WERI-Rb-1 (cell line): ENCODE data around the gene P3H4.
"Not testable (repeated sequence)": the region's sequence is repeated elsewhere in the genome, so short reads cannot be mapped to it uniquely, and the experiment has no call there.

Experiments used
- DNase-seq: peaks from one replicate; pipeline ENCODE4 v3.0.0-alpha.2; 2020
- H3K27ac ChIP-seq: fragments of 250-450 bp; sonication (Bioruptor Pico); 2 replicates; pipeline ENCODE4 v1.5.1; 2020; ENCODE audit warnings: mild to moderate bottlenecking, moderate library complexity
- H3K27me3 ChIP-seq: fragments of 250-450 bp; sonication (Bioruptor Pico); 2 replicates; pipeline ENCODE4 v1.5.1; 2021; ENCODE audit warnings: mild to moderate bottlenecking, low read depth, moderate library complexity; ENCODE audit not compliant: insufficient read depth, severe bottlenecking
- H3K36me3 ChIP-seq: fragments of 250-450 bp; sonication (Bioruptor Pico); 2 replicates; pipeline ENCODE4 v1.5.1; 2020; ENCODE audit warnings: mild to moderate bottlenecking, moderate library complexity
- H3K4me3 ChIP-seq: 2 replicates; pipeline ENCODE4 v1.5.1; 2011; ENCODE audit warnings: low read depth, mild to moderate bottlenecking, control low read depth, low read length
- H3K9me3 ChIP-seq: fragments of 250-450 bp; sonication (Bioruptor Pico); 2 replicates; pipeline ENCODE4 v1.5.1; 2021; ENCODE audit warnings: mild to moderate bottlenecking, moderate library complexity; ENCODE audit not compliant: severe bottlenecking
- TF ChIP-seq, protein P1 (sequence below): IDR thresholded peaks from 2 replicates; pipeline ENCODE4 v1.5.1; 2011; ENCODE audit warnings: low read depth, mild to moderate bottlenecking, control low read depth, inconsistent platforms, low read length

P3H4 gene

DNA sequence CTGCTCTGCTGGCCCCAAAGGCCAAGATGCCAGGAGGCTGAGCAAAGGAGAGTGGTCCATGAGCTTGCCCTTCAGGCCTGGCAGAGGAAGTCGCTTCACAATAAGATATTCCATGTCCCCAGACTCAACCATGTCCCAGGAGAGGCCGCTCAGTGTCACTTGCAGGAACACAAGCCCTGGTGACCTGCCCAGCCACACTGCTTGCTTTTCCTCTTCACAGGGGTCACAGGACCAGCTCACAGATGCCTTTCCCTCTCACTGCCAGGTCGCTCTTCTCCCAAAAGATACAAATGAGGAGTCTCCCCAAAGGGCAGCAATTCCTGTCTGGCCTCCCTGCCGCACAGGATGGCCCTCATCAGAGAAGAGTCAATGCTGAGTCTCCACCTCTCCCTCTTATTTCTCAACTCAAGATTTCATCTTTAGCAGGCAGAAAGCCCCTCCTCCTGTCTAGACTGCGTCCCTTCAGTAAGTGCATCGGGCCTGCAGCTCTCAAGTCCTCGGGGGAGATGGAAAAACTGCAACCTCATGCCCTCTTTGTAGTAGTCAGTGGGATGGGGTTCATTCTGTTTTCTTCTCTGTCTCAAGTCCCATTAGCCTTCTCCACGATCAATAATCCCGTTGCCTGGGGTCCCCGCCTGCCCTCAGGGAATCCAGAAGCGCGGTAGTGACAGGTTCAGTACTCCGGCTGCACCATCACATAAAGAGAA lies 30.2 kb downstream of the P3H4 start:
- Histone ChIP-seq H3K9me3 (no peaks in the 10 kb centered on the region), H3K36me3 (peaks cover 8% of the 10 kb centered on the region), H3K4me3 (no peak overlapping the region), H3K27ac (no peak overlapping the region; the same call in 1 of the 2 replicates), H3K27me3 (no peaks in the 10 kb centered on the region)
- DNase-seq = no peak
- TF ChIP-seq, protein P1, sequence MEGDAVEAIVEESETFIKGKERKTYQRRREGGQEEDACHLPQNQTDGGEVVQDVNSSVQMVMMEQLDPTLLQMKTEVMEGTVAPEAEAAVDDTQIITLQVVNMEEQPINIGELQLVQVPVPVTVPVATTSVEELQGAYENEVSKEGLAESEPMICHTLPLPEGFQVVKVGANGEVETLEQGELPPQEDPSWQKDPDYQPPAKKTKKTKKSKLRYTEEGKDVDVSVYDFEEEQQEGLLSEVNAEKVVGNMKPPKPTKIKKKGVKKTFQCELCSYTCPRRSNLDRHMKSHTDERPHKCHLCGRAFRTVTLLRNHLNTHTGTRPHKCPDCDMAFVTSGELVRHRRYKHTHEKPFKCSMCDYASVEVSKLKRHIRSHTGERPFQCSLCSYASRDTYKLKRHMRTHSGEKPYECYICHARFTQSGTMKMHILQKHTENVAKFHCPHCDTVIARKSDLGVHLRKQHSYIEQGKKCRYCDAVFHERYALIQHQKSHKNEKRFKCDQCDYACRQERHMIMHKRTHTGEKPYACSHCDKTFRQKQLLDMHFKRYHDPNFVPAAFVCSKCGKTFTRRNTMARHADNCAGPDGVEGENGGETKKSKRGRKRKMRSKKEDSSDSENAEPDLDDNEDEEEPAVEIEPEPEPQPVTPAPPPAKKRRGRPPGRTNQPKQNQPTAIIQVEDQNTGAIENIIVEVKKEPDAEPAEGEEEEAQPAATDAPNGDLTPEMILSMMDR = no peak

DNA sequence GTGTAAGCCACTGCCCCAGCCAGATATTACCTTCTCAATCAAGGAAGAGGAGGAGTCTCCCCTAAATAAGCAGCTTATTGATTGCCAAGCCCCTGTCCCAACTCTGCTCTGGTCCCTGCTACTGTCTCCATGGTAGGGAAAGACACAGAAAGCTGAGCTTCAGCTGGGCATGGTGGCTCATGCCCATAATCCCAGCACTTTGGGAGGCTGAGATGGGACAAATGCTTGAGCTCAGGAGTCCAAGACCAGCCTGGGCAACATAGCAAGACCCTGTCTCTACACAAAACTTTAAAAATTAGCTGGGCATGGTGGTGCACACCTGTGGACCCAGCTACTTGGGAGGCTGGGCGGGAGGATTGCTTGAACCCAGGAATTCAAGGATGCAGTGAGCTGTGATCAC lies 31.8 kb downstream of the P3H4 start:
- no peak for DNase-seq
- H3K9me3 ChIP-seq = no peaks in the 10 kb centered on the region
- no peak overlapping the region for H3K27ac ChIP-seq
- TF ChIP-seq, protein P1 = no peak
- H3K36me3 ChIP-seq = peaks cover 15% of the 10 kb centered on the region
- H3K4me3 ChIP-seq = no peak overlapping the region
- H3K27me3 ChIP-seq = no peaks in the 10 kb centered on the region

DNA sequence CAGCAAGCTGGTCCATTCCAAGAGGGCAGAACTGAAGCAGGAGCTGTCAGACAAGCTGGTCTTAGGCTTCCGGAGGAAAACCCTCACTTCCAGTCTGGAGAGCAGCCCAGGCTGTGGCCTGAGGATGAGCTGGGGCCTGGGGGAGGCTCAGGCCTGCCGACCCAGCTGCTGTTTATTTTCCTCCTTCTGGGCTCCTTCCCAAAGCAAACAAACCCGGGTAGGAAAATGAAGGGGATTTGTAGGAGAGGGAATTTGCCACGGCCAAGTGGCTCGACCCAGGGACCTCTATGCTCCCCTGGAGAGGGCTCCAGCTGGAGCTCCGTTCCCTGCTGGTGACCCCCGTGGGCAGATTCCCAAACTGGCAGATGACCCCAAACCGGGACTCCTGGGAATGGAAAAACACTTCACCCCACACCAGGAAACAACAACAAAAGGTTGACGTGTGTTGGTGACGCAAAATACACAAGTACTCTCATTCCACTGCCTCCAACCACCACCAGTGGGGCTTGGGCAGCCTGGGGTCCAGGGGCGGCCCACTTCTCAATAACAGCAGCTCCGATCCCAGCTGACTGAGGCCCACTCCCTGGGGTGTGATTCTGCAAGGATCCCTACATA lies 34.1 kb downstream of the P3H4 start:
- H3K9me3 ChIP-seq = no peaks in the 10 kb centered on the region
- H3K4me3 ChIP-seq = no peak overlapping the region
- H3K27ac ChIP-seq = peak overlapping the region; percentile 84
- TF ChIP-seq, protein P1 = no peak
- peaks cover 19% of the 10 kb centered on the region for H3K36me3 ChIP-seq
- peak; percentile 66 for DNase-seq
- H3K27me3 ChIP-seq = no peaks in the 10 kb centered on the region

DNA sequence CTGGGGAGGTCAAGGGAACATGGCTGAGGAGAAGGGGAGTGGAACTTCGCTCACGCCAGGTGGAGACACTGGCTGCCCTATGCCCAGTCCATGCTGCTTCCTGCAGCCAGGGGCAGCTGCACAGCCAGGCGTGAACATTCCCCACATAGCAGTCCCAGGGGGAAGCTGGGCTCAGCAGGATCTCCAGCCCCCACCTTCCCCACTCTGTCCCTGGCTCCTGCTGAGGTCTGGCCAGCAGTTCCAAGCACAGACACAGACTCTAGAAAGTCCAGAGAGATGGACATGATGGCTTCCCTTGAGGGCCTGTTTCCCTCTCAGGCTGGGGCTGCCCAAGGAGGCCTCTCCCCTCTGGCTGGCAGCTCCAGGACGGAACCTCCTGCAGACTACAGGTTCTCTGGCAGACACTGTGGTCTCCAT lies 34.6 kb downstream of the P3H4 start:
- TF ChIP-seq, protein P1 = 0 out of 2 replicates have a peak, but pooled peaks have one; percentile 14
- Histone ChIP-seq H3K36me3 (peaks cover 19% of the 10 kb centered on the region), H3K27me3 (no peaks in the 10 kb centered on the region), H3K9me3 (no peaks in the 10 kb centered on the region), H3K4me3 (no peak overlapping the region), H3K27ac (peak overlapping the region; percentile 84)
- DNase-seq = no peak

DNA sequence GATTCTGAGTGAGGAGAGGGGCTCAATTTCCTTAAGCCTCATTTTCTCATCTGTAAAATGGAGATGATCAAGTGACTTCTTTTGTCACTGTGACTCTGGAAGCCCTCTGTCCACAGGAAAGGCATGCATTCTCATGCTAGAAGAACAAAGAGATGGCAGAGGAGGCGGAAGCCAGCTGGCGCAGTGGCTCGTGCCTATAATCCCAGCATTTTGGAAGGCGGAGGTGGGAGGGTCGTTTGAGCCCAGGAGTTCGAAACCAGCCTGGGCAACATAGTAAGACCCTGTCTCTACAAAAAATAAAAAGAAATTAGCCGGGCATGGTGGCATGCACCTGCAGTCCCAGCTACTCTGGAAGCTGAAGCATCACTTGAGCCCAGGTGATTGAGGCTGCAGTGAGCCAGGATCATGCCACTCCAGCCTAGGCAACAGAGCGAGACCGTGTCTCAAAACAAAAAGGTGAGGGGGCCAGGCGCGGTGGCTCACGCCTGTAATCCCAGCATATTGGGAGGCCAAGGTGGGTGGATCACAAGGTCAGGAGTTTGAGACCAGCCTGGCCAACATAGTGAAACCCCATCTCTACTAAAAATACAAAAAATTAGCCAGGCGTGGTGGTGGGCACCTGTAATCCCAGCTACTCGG lies 35.4 kb downstream of the P3H4 start:
- not testable (repeated sequence) for DNase-seq, H3K27me3 ChIP-seq, H3K4me3 ChIP-seq, H3K9me3 ChIP-seq
- H3K36me3 ChIP-seq = peaks cover 23% of the 10 kb centered on the region
- H3K27ac ChIP-seq = peak overlapping the region; percentile 84
